MM.1S (cell line): ENCODE measurements around the gene RHOJ.

Experiments used
- DNase-seq: peaks from one replicate; pipeline ENCODE4 v3.0.0-alpha.2; 2015
- H2AFZ ChIP-seq: fragments of 300-600 bp; sonication (generic); 2 replicates; pipeline ENCODE4 v1.6.0; 2016; ENCODE audit warnings: antibody characterized with exemption, low read length
- H3F3A ChIP-seq: fragments of 300-600 bp; sonication (generic); 2 replicates; pipeline ENCODE4 v1.6.1; 2016; ENCODE audit warnings: mild to moderate bottlenecking, antibody characterized with exemption, low read length, moderate library complexity, mixed read lengths; ENCODE audit not compliant: insufficient read depth
- H3K27ac ChIP-seq: fragments of 300-600 bp; sonication (generic); 2 replicates; pipeline ENCODE4 v1.5.1; 2016; ENCODE audit warnings: mild to moderate bottlenecking, low read length
- H3K27me3 ChIP-seq: fragments of 300-600 bp; sonication (generic); replicated peaks from 2 replicates; pipeline ENCODE4 v1.6.0; 2016; ENCODE audit warnings: low read length; ENCODE audit not compliant: insufficient read depth
- H3K36me3 ChIP-seq: fragments of 300-600 bp; sonication (generic); replicated peaks from 2 replicates; pipeline ENCODE4 v1.6.1; 2016; ENCODE audit warnings: mild to moderate bottlenecking, low read length, mixed read lengths; ENCODE audit not compliant: insufficient read depth
- H3K4me1 ChIP-seq: fragments of 300-600 bp; sonication (generic); 2 replicates; pipeline ENCODE4 v1.6.1; 2016; ENCODE audit warnings: low read length, mixed read lengths
- H3K4me2 ChIP-seq: fragments of 300-600 bp; sonication (generic); 2 replicates; pipeline ENCODE4 v1.6.0; 2016; ENCODE audit warnings: low read depth, low read length
- H3K4me3 ChIP-seq: fragments of 300-600 bp; sonication (generic); 2 replicates; pipeline ENCODE4 v1.5.1; 2016; ENCODE audit warnings: low read length, mixed read lengths
- H3K79me2 ChIP-seq: fragments of 300-600 bp; sonication (generic); 2 replicates; pipeline ENCODE4 v1.6.1; 2016; ENCODE audit warnings: mixed run types, low read length, mixed read lengths
- H3K9ac ChIP-seq: fragments of 300-600 bp; sonication (generic); 2 replicates; pipeline ENCODE4 v1.6.1; 2016; ENCODE audit warnings: low read length, mixed read lengths
- H3K9me2 ChIP-seq: fragments of 300-600 bp; sonication (generic); replicated peaks from 2 replicates; pipeline ENCODE4 v1.6.1; 2016; ENCODE audit warnings: mild to moderate bottlenecking, low read length, mixed read lengths; ENCODE audit not compliant: insufficient read depth
- H3K9me3 ChIP-seq: fragments of 300-600 bp; sonication (generic); replicated peaks from 2 replicates; pipeline ENCODE4 v1.6.1; 2016; ENCODE audit warnings: mild to moderate bottlenecking, low read length, mixed read lengths; ENCODE audit not compliant: insufficient read depth
- H4K20me1 ChIP-seq: fragments of 300-600 bp; sonication (generic); 2 replicates; pipeline ENCODE4 v1.6.1; 2016; ENCODE audit warnings: mild to moderate bottlenecking, low read length, moderate library complexity, mixed read lengths; ENCODE audit not compliant: insufficient read depth
- EZH2 ChIP-seq: fragments of 300-600 bp; sonication (generic); optimal IDR thresholded peaks from 2 replicates; pipeline ENCODE3; 2017; ENCODE audit warnings: low read depth, mild to moderate bottlenecking, antibody characterized with exemption, low read length, mixed read lengths
- EZH2phosphoT487 ChIP-seq: fragments of 300-600 bp; sonication (generic); IDR thresholded peaks from 2 replicates; pipeline ENCODE4 v1.6.1; 2018; ENCODE audit warnings: antibody characterized with exemption, low read length
- TF ChIP-seq, protein P1 (sequence below): fragments of 300-600 bp; sonication (generic); IDR thresholded peaks from 2 replicates; pipeline ENCODE4 v1.5.1; 2016; ENCODE audit warnings: antibody characterized with exemption, low read length, mixed read lengths

The RHOJ gene

DNA sequence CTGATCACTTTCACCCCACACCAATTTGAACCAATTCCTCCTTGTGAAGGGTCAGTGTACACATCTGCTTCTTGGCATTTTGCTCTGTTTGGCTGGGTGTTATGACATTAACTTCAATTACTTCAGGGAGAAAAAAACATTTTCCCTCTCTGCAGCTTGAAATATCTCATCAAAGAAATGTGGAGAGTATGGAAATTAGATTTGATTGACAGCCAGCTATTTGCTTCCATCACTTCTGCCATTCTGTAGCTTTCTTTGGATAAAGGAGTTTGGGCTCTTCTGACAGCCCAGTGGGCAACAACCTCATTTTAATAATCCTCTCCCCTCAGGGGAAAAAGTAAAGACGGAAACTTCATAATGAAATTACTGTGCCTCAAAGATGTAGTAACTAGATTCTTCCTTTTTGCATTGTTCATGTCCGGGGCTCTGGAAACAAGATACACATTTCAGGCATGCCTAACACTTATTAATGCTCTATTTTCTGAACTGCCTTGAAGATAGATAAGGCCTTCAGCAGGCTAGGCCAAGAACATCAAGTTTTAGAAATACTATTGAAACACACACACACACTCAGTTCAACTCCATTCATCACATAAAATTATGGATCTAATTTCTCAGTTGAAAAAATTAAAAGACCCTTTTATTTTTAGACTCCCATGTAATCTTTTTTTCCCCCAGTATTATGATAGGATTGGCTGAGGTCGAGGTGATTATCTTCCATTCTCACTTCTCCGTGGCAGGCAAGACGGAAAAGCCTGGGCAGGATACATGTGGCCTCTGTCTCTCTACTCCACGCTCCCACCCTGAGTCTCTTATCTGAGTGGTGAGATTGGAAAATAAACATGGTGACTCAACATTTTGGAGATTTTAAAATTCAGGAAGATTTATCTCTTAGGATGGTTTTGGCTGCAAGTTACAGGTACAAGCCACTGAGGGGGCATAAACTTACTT, 124.8 kb downstream of the RHOJ start:
- Histone ChIP-seq H3K9me2 (no peaks in the 10 kb centered on the region), H3K27ac (no peak overlapping the region), H3K27me3 (no peaks in the 10 kb centered on the region), H3K36me3 (no peaks in the 10 kb centered on the region), H3K4me1 (no peaks in the 10 kb centered on the region), H4K20me1 (no peaks in the 10 kb centered on the region), H3K4me2 (no peak overlapping the region), H2AFZ (no peak overlapping the region), H3K9me3 (no peaks in the 10 kb centered on the region), H3K4me3 (no peak overlapping the region), H3K79me2 (no peaks in the 10 kb centered on the region), H3K9ac (no peak overlapping the region), H3F3A (no peaks in the 10 kb centered on the region)
- TF ChIP-seq EZH2 = no peak
- TF ChIP-seq, protein P1, sequence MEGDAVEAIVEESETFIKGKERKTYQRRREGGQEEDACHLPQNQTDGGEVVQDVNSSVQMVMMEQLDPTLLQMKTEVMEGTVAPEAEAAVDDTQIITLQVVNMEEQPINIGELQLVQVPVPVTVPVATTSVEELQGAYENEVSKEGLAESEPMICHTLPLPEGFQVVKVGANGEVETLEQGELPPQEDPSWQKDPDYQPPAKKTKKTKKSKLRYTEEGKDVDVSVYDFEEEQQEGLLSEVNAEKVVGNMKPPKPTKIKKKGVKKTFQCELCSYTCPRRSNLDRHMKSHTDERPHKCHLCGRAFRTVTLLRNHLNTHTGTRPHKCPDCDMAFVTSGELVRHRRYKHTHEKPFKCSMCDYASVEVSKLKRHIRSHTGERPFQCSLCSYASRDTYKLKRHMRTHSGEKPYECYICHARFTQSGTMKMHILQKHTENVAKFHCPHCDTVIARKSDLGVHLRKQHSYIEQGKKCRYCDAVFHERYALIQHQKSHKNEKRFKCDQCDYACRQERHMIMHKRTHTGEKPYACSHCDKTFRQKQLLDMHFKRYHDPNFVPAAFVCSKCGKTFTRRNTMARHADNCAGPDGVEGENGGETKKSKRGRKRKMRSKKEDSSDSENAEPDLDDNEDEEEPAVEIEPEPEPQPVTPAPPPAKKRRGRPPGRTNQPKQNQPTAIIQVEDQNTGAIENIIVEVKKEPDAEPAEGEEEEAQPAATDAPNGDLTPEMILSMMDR = no peak
- TF ChIP-seq EZH2phosphoT487 = no peak
- no peak for DNase-seq

DNA sequence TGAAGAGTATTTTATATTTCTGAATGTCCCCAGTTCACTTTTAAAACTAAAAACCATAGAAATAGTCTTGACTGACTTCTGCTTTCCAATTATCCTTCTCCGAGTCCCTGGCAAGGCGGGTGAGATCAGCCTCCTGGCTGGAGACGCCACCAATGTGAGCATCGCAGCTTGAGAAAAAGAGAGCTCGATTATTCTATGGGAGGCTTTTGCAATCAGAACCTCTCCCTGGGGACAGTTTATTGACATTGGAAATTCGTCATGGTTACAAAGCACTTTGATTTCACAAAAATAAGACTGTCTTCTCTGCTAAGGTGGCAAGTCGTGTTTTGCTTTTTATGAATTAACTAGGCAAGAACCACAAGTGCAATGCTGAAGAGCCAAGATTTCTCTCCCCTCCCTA, 138.1 kb downstream of the RHOJ start:
- Histone ChIP-seq H3K4me3 (no peak overlapping the region), H3K27ac (no peak overlapping the region), H3K79me2 (no peaks in the 10 kb centered on the region), H3K9ac (no peak overlapping the region), H3K4me2 (no peak overlapping the region), H3F3A (no peaks in the 10 kb centered on the region), H3K9me3 (no peaks in the 10 kb centered on the region), H2AFZ (no peak overlapping the region), H4K20me1 (no peaks in the 10 kb centered on the region), H3K9me2 (no peaks in the 10 kb centered on the region), H3K4me1 (no peaks in the 10 kb centered on the region), H3K36me3 (no peaks in the 10 kb centered on the region), H3K27me3 (no peaks in the 10 kb centered on the region)
- TF ChIP-seq EZH2phosphoT487 (no peak), EZH2 (no peak)
- TF ChIP-seq, protein P1 = no peak
- no peak for DNase-seq
